ENCODE results near the gene OR1K1.

- TF ChIP-seq CTCF (IDR thresholded peaks at IDR 0.05) = no peak
- no peak for TF ChIP-seq POLR2A (IDR thresholded peaks at IDR 0.05)
- no peak for TF ChIP-seq POLR2AphosphoS5 (IDR thresholded peaks at IDR 0.05)
- TF ChIP-seq EP300 (IDR thresholded peaks at IDR 0.05; ENCODE audit: low read depth) = no peak
Observed at GRCh38 chr9:122785269-122785668, 14.7 kb upstream of the OR1K1 start.

Data from transverse colon (tissue), 4 donors.